ENCODE results near the gene OR5B12.
"Not testable (repeated sequence)": the region's sequence is repeated elsewhere in the genome, so short reads cannot be mapped to it uniquely, and the experiment has no call there.

OR5B12 gene

DNA sequence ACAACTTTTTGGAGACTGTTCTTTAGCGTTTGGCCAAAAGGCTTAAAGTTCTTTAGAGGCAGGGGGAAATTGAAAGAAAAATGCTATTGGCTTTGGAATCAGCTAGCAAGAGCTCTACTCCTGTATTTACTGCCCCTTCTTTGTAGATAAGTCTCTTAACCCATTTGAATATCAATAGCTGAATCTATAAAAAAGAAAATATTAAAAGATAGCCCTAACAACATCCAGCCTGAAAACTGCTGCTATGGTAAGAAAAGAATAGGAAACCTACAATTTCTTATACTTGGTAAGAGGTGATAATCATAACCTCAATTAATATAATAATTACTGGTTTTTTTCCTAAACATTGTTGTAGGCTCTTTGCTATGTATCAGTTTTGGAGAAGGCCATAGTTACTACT, at the start of gene OR5B12:
OR5B12 (minus strand) TSS at position 101 of the 400 bp plus-strand sequence. CDS start 2,085 bp downstream, outside the sequence.
- no peak for DNase-seq

DNA sequence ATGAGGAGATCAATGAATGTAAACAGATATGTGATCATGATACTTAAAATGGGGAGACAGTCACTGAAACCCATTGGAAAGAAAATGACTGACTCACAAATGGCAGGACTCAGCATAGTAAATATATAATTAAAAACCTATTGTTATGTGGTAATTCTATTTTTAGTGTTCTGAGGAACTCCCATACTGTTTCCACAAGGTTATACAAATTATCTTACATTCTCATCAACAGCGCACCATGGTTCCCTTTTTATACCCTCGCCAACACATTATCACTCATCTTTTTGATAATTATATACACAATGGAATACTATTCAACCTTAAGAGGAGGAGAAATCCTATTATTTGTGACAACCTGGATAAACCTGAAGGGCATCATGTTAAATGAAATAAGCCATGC, 48.8 kb upstream of the OR5B12 start:
- no peak for DNase-seq

DNA sequence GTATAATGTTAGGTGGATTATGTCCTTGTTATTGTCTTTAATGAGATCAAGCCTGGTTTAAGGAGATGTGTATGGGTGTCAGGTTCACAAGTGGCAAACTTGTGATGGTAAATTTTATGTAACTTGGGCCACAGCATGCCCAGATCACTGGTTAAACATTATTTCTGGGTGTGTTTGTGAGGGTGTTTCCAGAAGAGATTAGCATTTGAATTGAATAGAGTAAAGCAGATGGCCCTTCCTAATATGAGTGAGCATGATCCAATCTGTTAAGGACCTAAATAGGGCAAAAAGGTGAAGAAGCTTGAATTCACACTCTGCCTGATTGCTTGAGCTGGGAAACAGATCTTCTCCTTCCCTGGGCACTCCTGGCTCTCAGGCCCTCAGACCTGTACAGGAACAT, 45.1 kb upstream of the OR5B12 start:
- no peak for DNase-seq

GRCh38 chr11:58485961-58486360, 43.9 kb upstream of the OR5B12 start:
- DNase-seq = no peak

DNA sequence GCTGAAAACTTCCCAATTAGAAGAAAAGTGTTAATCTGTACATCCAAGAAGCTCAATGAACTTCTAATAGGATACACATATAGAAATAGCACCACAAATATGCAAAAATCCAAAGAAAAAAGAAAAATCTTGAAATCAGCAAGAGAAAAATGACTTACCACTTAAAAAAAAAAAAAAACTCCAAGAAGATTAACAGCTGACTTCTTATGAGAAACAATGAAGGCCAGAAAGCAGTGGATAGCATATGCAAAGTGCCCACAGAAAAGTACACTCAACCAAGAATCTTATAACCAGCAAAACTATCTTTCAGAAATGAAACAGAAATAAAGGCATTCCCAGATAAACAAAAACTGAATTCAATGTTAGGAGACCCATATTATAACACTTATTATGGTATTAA, 29.9 kb upstream of the OR5B12 start:
- no peak for DNase-seq

GRCh38 chr11:58466293-58466692, 24.3 kb upstream of the OR5B12 start:
- no peak for DNase-seq

- DNase-seq = no peak
These were observed 23.7 kb upstream of the OR5B12 start for GRCh38 chr11:58465690-58466089.

- DNase-seq = no peak
These were observed 9.5 kb upstream of the OR5B12 start for GRCh38 chr11:58451585-58451984.

- DNase-seq = no peak
These were observed 4.3 kb upstream of the OR5B12 start for GRCh38 chr11:58446294-58446693.

- no peak for DNase-seq
These were observed 2.3 kb upstream of the OR5B12 start for GRCh38 chr11:58444300-58444699.

GRCh38 chr11:58438486-58438885, 3.5 kb downstream of the OR5B12 start:
- DNase-seq = no peak

DNA sequence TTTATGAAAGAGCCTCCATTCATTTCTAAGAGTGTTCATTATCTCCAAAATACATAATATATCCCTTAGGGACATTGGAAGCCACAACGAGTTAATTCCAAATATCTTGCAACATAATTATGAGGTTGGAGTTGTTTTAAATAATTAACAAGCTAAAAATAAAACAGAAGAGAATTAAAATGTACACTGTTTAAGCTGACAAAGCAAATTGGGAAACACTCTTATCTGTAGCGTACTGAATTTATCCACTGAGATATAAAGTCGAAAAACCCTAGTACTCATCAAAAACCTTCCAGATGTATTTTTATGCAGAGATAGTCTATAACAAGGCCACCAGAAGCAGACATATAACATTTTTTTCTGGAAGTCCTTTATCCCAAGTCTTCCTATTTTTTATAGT, 7.8 kb downstream of the OR5B12 start:
- DNase-seq = no peak

DNA sequence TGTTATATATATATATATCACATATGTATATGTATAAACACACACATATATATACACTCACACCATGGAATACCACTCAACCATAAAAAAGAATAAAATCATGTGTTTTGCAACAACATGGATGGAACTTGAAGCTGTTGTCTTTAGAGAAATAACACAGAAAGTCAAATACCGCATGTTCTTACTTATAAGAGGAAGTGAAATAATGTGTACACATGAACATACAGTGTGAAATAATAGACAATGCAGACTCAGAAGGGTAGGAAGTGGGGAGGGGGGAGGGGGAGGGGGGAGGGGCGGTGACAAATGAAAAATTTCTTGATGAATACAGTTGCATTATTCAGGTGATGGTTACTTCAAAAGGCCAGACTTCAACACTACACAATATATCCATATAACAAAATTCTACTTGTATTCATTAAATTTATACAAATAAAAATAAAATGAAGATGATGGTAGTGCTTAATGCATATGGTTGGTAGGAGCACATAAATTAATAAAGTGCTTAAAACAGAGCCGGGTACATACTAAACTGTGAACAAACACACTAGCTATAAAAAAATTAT, 8.3 kb downstream of the OR5B12 start:
- DNase-seq = no peak

DNA sequence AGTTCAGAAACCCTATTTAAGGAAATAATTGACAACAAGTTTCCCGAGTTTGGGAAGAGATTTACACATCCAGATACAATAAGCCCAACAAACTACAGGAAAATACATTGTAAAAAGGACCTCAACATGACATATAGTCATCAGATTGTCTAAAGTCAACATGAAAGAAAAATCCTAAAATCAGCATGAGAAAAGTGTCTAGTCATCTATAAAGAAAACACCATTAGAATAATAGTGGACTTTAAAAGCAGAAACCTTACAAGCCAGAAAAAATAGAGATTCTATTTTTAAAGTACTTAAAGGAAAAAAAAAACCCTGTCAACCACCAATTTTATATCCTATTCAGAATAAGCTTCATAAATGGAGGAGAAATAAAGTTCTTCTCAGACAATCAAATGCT, 12.8 kb downstream of the OR5B12 start:
- no peak for DNase-seq

- no peak for DNase-seq
These were observed 14.0 kb downstream of the OR5B12 start, which contains the start of gene OR5B2 for GRCh38 chr11:58428021-58428420. OR5B2 (minus strand) TSS chr11:58428121; CDS start chr11:58423261, 4,860 bp downstream.

DNA sequence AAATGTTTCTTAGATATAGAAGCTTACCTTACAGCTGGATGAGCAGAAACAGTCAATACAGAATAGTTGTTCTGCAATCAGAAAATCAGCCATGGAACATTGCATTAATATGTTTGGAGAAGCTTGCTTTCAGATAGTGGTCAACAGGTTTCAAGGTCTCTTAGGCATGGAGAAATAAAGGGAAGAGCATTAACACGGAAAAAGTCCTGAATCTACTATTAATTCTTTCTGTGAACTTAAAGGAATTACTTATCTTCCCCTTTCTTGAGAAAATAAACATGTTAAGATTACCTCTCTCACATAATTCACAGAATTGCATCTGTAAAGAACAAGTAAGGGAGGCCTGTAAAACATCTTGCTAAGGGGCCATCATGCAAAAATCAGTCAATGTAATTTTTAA, 35.3 kb downstream of the OR5B12 start, which contains the start of gene OR5B3:
OR5B3 (minus strand) TSS at position 101 of the 400 bp plus-strand sequence. CDS start 3,465 bp downstream, outside the sequence.
- DNase-seq = no peak

DNA sequence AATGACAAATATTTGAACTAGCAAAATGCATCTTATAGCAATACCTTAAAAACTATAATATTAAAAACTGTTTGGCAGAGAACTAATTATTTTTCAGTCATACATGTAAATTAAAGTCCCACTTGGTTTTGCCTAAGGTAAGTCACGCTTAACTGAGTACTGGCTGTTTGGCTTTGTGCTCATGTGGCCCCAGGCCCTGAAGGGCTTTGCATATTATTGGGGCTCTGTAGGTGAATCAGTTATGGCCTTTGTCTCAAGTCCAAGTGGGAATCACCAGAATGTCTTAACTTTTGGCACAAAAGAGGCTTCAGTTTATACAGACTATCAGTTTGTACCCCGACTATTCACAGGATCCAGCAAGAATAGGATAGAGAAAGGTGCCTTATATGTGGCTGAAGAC, 42.4 kb downstream of the OR5B12 start:
- not testable (repeated sequence) for DNase-seq

GRCh38 chr11:58395581-58395980, 46.5 kb downstream of the OR5B12 start:
- DNase-seq = no peak

- DNase-seq = no peak
These were observed 47.8 kb downstream of the OR5B12 start for GRCh38 chr11:58394195-58394594.

- no peak for DNase-seq
These were observed 49.3 kb downstream of the OR5B12 start for GRCh38 chr11:58392746-58393145.

DNA sequence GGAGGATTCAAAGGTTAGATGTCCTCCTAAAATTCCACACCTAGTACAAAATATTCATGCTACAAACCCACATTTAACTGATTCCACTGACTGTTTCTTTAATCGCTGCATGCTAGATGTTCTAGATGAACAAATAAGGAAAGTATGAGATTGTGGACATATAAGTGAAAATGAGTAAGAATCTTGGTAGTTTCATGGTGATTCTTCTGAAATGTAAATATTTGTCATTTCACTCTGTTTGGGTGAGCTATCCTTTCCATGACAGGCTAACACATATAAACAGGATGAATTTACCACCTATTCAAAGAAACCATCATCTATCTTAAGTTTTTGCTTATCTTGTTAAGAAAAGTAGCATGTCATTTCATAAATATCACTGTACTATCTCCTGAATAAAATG, 50.2 kb downstream of the OR5B12 start:
- DNase-seq = no peak

GRCh38 chr11:58390551-58391063, 51.4 kb downstream of the OR5B12 start:
- DNase-seq = no peak

All from activated CD4-positive, CD25-positive, alpha-beta regulatory T cell treated with anti-CD3 and anti-CD28 coated beads, Interleukin-2, amount 50 U/mL, for 72 hours (primary cell).